Measurements from ENCODE around the gene FILIP1L. TPM values are rescaled to one million over a fixed set of nuclear protein-coding genes. Genes with fewer than 3 reads are reported as not detected.

Gene FILIP1L
- total and polyA plus RNA-seq, 2 of the 13 experiments (the other 11 are each of a cell fraction or from before 2014, with no cell fraction given): 8.1 to 187 TPM

DNA sequence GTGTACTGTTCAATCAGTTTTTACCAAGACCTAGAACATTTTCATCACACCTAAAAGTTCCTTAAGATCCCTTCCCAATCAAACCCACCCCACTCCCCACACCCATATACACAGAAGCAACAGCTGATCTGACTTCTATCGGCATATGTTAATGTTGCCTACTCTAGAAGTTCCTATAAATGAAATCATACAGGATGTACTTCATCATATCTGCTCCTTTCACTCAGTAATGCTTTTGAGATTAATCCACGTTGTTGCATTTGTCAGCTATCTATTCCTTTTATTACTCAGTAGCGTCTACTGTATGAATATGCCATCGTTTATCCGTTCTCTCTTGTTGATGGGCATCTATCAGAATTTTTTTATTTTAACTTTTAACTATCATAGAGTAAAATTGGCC lies 14.3 kb upstream of the FILIP1L start:
- BruUV-seq (replicated peaks): no TSS peak
- no peak overlapping the region for H3K27ac ChIP-seq (ENCODE audit: extremely low read length, insufficient read depth, low read length)
- ChIA-PET CTCF (ENCODE audit: low intra/inter-chr PET ratio, low total read pairs) (no interaction called here), POLR2A (no interaction called here)
- H3K79me2 ChIP-seq (ENCODE audit: insufficient read depth, low read length): no peaks in the 10 kb centered on the region
- ATAC-seq (no peak), DNase-seq (ENCODE audit: low spot score) (no peak), FAIRE-seq (no peak)
- in situ Hi-C loops (cut with HindIII; ENCODE audit: extremely low pct_ligation_motif_present, low pct_unique_long_range_greater_than_20kb): no loop called here
- no peaks in the 10 kb centered on the region for H3K36me3 ChIP-seq (replicated peaks in 1 of 2; ENCODE audit: control insufficient read depth in 1 of 2, insufficient read depth in 2 of 2, low read length in 2 of 2)
- no peak overlapping the region for H2AFZ ChIP-seq (ENCODE audit: low read length)
- no peaks in the 10 kb centered on the region for H3K9me3 ChIP-seq (ENCODE audit: low read length)
- H3K9ac ChIP-seq (ENCODE audit: insufficient read depth, low read depth, low read length): no peak overlapping the region
- H3K27me3 ChIP-seq (ENCODE audit: control insufficient read depth in 1 of 2, insufficient read depth in 2 of 2, low read length in 2 of 2): no peaks in the 10 kb centered on the region
- intact Hi-C loops (cut with micrococcal nuclease; ENCODE audit: unreplicated experiment): no loop called here
- no peak overlapping the region for H3K4me3 ChIP-seq (replicated peaks in 1 of 3; ENCODE audit: insufficient read depth in 1 of 3, low read depth in 2 of 3, low read length in 3 of 3)
- H4K20me1 ChIP-seq (ENCODE audit: insufficient read depth, low read length): no peaks in the 10 kb centered on the region
- TF ChIP-seq, protein P1, sequence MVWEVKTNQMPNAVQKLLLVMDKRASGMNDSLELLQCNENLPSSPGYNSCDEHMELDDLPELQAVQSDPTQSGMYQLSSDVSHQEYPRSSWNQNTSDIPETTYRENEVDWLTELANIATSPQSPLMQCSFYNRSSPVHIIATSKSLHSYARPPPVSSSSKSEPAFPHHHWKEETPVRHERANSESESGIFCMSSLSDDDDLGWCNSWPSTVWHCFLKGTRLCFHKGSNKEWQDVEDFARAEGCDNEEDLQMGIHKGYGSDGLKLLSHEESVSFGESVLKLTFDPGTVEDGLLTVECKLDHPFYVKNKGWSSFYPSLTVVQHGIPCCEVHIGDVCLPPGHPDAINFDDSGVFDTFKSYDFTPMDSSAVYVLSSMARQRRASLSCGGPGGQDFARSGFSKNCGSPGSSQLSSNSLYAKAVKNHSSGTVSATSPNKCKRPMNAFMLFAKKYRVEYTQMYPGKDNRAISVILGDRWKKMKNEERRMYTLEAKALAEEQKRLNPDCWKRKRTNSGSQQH (CRISPR knock-in tag; IDR thresholded peaks at IDR 0.05; ENCODE audit: low read depth): no peak
- TF ChIP-seq NR3C1 (CRISPR knock-in tag; IDR thresholded peaks at IDR 0.05) (no peak), POLR2A (IDR thresholded peaks at IDR 0.05; ENCODE audit: insufficient read depth in 1 of 2, low read depth in 2 of 2, low read length in 2 of 2) (no peak), CREB1 (IDR thresholded peaks at IDR 0.05) (no peak), CREB1 (CRISPR knock-in tag; IDR thresholded peaks at IDR 0.05) (no peak), ZNF746 (CRISPR knock-in tag; IDR thresholded peaks at IDR 0.05) (no peak), ZNF556 (CRISPR knock-in tag; IDR thresholded peaks at IDR 0.05; ENCODE audit: borderline replicate concordance) (no peak), AKAP8 (CRISPR knock-in tag; IDR thresholded peaks at IDR 0.05) (no peak)
- TF ChIP-seq, protein P2, sequence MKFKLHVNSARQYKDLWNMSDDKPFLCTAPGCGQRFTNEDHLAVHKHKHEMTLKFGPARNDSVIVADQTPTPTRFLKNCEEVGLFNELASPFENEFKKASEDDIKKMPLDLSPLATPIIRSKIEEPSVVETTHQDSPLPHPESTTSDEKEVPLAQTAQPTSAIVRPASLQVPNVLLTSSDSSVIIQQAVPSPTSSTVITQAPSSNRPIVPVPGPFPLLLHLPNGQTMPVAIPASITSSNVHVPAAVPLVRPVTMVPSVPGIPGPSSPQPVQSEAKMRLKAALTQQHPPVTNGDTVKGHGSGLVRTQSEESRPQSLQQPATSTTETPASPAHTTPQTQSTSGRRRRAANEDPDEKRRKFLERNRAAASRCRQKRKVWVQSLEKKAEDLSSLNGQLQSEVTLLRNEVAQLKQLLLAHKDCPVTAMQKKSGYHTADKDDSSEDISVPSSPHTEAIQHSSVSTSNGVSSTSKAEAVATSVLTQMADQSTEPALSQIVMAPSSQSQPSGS (CRISPR knock-in tag; IDR thresholded peaks at IDR 0.05): no peak
- TF ChIP-seq, protein P3, sequence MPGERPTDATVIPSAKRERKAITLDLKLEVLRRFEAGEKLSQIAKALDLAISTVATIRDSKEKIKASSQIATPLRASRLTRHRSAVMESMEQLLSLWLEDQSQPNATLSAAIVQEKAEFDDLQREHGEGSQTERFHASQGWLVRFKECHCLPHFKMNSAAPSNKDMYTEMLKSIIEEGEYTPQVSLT (CRISPR knock-in tag; IDR thresholded peaks at IDR 0.05; ENCODE audit: borderline replicate concordance, low read depth): no peak
- TF ChIP-seq, protein P4, sequence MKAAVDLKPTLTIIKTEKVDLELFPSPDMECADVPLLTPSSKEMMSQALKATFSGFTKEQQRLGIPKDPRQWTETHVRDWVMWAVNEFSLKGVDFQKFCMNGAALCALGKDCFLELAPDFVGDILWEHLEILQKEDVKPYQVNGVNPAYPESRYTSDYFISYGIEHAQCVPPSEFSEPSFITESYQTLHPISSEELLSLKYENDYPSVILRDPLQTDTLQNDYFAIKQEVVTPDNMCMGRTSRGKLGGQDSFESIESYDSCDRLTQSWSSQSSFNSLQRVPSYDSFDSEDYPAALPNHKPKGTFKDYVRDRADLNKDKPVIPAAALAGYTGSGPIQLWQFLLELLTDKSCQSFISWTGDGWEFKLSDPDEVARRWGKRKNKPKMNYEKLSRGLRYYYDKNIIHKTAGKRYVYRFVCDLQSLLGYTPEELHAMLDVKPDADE (CRISPR knock-in tag; IDR thresholded peaks at IDR 0.05): no peak
- WGBS (ENCODE audit: low lambda C conversion rate): over 99% methylated on average over 5 of the region's 5 CpGs
- no peaks in the 10 kb centered on the region for H3K4me1 ChIP-seq (ENCODE audit: insufficient read depth, low read length)
- H3K4me2 ChIP-seq (ENCODE audit: low read depth, low read length): no peak overlapping the region

All from HepG2 (cell line).